H1 (cell line): ENCODE results near the gene RARB. TPM values are rescaled to one million over a fixed set of nuclear protein-coding genes. Genes with fewer than 3 reads are reported as not detected.

ENCODE experiments used
- CTCF ChIA-PET: fragments of 300-600 bp; sonication (Branson Sonifier 250); formaldehyde crosslinking; loops from one replicate; lab custom pipeline; 2021; ENCODE audit not compliant: partially characterized antibody; lab: Charles Lee
- POLR2A ChIA-PET: fragments of 300-600 bp; sonication (Branson Sonifier 250); formaldehyde crosslinking; loops from one replicate; lab custom pipeline; 2021; ENCODE audit warnings: inconsistent platforms; ENCODE audit not compliant: partially characterized antibody; lab: Charles Lee
- DNase-seq, 2 experiments: peaks; one replicate each; pipeline versions ENCODE4 v3.0.0 to v3.0.0-alpha.2; 2010 to 2022; ENCODE audit warnings: low spot score in 2 of 2, low read depth in 1 of 2, mixed read lengths in 1 of 2
- FAIRE-seq: peaks from 2 replicates; lab custom pipeline; 2011; peaks lifted over from hg19 to GRCh38; lab: Jason Lieb, UNC
- H2AFZ ChIP-seq: 2 replicates; pipeline ENCODE4 v1.8.1; 2012; ENCODE audit warnings: low read length, inconsistent platforms
- H2AK5ac ChIP-seq: 2 replicates; pipeline ENCODE4 v1.6.1; 2013; ENCODE audit warnings: low read depth, low read length
- H2BK120ac ChIP-seq: replicated peaks from 2 replicates; pipeline ENCODE3; 2013; ENCODE audit warnings: low read depth, low read length, inconsistent platforms
- H2BK12ac ChIP-seq: 2 replicates; pipeline ENCODE4 v1.6.1; 2013; ENCODE audit warnings: low read depth, low read length
- H2BK15ac ChIP-seq: 2 replicates; pipeline ENCODE4 v1.6.1; 2013; ENCODE audit warnings: low read length
- H2BK20ac ChIP-seq: 2 replicates; pipeline ENCODE4 v1.6.1; 2013; ENCODE audit warnings: low read length
- H2BK5ac ChIP-seq: 2 replicates; pipeline ENCODE4 v1.6.1; 2013; ENCODE audit warnings: low read depth, low read length
- H3K14ac ChIP-seq: 2 replicates; pipeline ENCODE4 v1.6.1; 2013; ENCODE audit warnings: inconsistent platforms; ENCODE audit not compliant: insufficient read length
- H3K18ac ChIP-seq: 2 replicates; pipeline ENCODE4 v1.6.1; 2013; ENCODE audit warnings: low read length; ENCODE audit errors: extremely low read depth
- H3K23ac ChIP-seq: 2 replicates; pipeline ENCODE4 v1.6.1; 2013; ENCODE audit warnings: inconsistent platforms; ENCODE audit not compliant: insufficient read length
- H3K23me2 ChIP-seq: 2 replicates; pipeline ENCODE4 v1.6.1; 2013; ENCODE audit warnings: low read depth, low read length
- H3K27ac ChIP-seq: 2 replicates; pipeline ENCODE4 v1.6.1; 2011; ENCODE audit warnings: low read depth, low read length, inconsistent platforms
- H3K27me3 ChIP-seq, 4 experiments: replicated peaks in 1 of 4; 1 replicate in 1 of 4; 2 replicates in 3 of 4; pipeline versions ENCODE4 v1.6.1 to v1.8.1; 2011 to 2013; ENCODE audit warnings: low read length in 3 of 4, mild to moderate bottlenecking in 3 of 4, inconsistent platforms in 2 of 4, mixed read lengths in 2 of 4, moderate library complexity in 1 of 4; ENCODE audit not compliant: control insufficient read depth in 3 of 4, insufficient read depth in 3 of 4; ENCODE audit errors: extremely low read depth in 1 of 4
- H3K36me3 ChIP-seq, 4 experiments: 2 replicates each; pipeline versions ENCODE4 v1.6.1 to v1.8.1; 2011 to 2013; ENCODE audit warnings: mild to moderate bottlenecking in 4 of 4, low read length in 3 of 4, moderate library complexity in 2 of 4, control low read depth in 1 of 4, inconsistent platforms in 1 of 4; ENCODE audit not compliant: insufficient read depth in 4 of 4, control insufficient read depth in 2 of 4
- H3K4ac ChIP-seq: replicated peaks from 2 replicates; pipeline ENCODE3; 2013; ENCODE audit warnings: low read length, low read depth, mixed read lengths, inconsistent platforms; ENCODE audit not compliant: insufficient read length
- H3K4me1 ChIP-seq, 4 experiments: replicated peaks in 1 of 4; 1 replicate in 1 of 4; 2 replicates in 3 of 4; pipeline versions ENCODE4 v1.6.1 to v1.8.1; 2011 to 2013; ENCODE audit warnings: low read length in 3 of 4, inconsistent platforms in 2 of 4, mixed read lengths in 1 of 4; ENCODE audit not compliant: insufficient read depth in 4 of 4, control insufficient read depth in 3 of 4
- H3K4me2 ChIP-seq, 2 experiments: 2 replicates each; pipeline versions ENCODE4 v1.6.1 to v1.8.1; 2011 to 2013; ENCODE audit warnings: low read depth in 2 of 2, low read length in 2 of 2, control low read depth in 1 of 2, inconsistent platforms in 1 of 2, mild to moderate bottlenecking in 1 of 2; ENCODE audit not compliant: insufficient read depth in 1 of 2
- H3K4me3 ChIP-seq, 4 experiments: fragments of 200-600, 300-600 bp in 1 of 4; sonication (generic), shearing (Covaris generic), sonication (Bioruptor Twin) in 1 of 4; 2 replicates each; pipeline versions ENCODE4 v1.5.1 to v1.8.1; 2011 to 2016; ENCODE audit warnings: low read length in 4 of 4, low read depth in 3 of 4, control low read depth in 2 of 4, inconsistent platforms in 2 of 4, mild to moderate bottlenecking in 2 of 4, mixed read lengths in 1 of 4, moderate library complexity in 1 of 4; ENCODE audit not compliant: insufficient read depth in 2 of 4; ENCODE audit errors: extremely low read depth in 1 of 4
- H3K56ac ChIP-seq: replicated peaks from 2 replicates; pipeline ENCODE3; 2013; ENCODE audit warnings: low read depth, mild to moderate bottlenecking, mixed read lengths, low read length, inconsistent platforms; ENCODE audit not compliant: insufficient read length
- H3K79me1 ChIP-seq: 2 replicates; pipeline ENCODE4 v1.6.1; 2013; ENCODE audit warnings: low read depth, low read length, control low read depth
- H3K79me2 ChIP-seq, 2 experiments: 2 replicates each; pipeline versions ENCODE4 v1.6.1 to v1.8.1; 2012 to 2013; ENCODE audit warnings: low read length in 2 of 2, mild to moderate bottlenecking in 2 of 2, inconsistent platforms in 1 of 2; ENCODE audit not compliant: insufficient read depth in 2 of 2, control insufficient read depth in 1 of 2
- H3K9ac ChIP-seq, 4 experiments: replicated peaks in 1 of 4; 1 replicate in 1 of 4; 2 replicates in 3 of 4; pipeline versions ENCODE4 v1.6.1 to v1.8.1; 2011 to 2013; ENCODE audit warnings: low read depth in 3 of 4, low read length in 3 of 4, control low read depth in 2 of 4, mild to moderate bottlenecking in 2 of 4, moderate library complexity in 2 of 4, inconsistent platforms in 1 of 4; ENCODE audit errors: extremely low read depth in 1 of 4
- H3K9me3 ChIP-seq, 2 experiments: 2 replicates each; pipeline versions ENCODE4 v1.6.1 to v1.8.1; 2012 to 2013; ENCODE audit warnings: mild to moderate bottlenecking in 2 of 2, moderate library complexity in 2 of 2, control low read depth in 1 of 2, inconsistent platforms in 1 of 2, low read depth in 1 of 2, low read length in 1 of 2, mixed read lengths in 1 of 2; ENCODE audit not compliant: insufficient read depth in 2 of 2
- H4K20me1 ChIP-seq, 2 experiments: replicated peaks in 1 of 2; 2 replicates each; pipeline versions ENCODE3 to v1.8.1; 2011 to 2013; ENCODE audit warnings: inconsistent platforms in 2 of 2, low read length in 2 of 2, mild to moderate bottlenecking in 1 of 2; ENCODE audit not compliant: insufficient read depth in 2 of 2, control insufficient read depth in 1 of 2
- H4K5ac ChIP-seq: 2 replicates; pipeline ENCODE4 v1.6.1; 2013; ENCODE audit warnings: low read length, low read depth, mixed read lengths, inconsistent platforms; ENCODE audit not compliant: insufficient read length
- H4K8ac ChIP-seq: 2 replicates; pipeline ENCODE4 v1.8.0; 2013; ENCODE audit warnings: mild to moderate bottlenecking, moderate library complexity, low read length, inconsistent platforms; ENCODE audit not compliant: insufficient read depth; ENCODE audit errors: extremely low read depth
- H4K91ac ChIP-seq: replicated peaks from 2 replicates; pipeline ENCODE3; 2013; ENCODE audit warnings: low read length, mixed read lengths, inconsistent platforms; ENCODE audit not compliant: insufficient read length
- BACH1 ChIP-seq: IDR thresholded peaks from 2 replicates; pipeline ENCODE4 v1.6.1; 2012; ENCODE audit warnings: low read length, improper control_type of control experiment
- CBX5 ChIP-seq: fragments of 300-800, 300-1000 bp; sonication (generic); IDR thresholded peaks from 2 replicates; pipeline ENCODE4 v1.7.1; 2016; ENCODE audit warnings: antibody characterized with exemption, low read length, low read depth
- EZH2 ChIP-seq: fragments of 200-600 bp; sonication (generic); IDR thresholded peaks from 2 replicates; pipeline ENCODE4 v1.7.1; 2012; ENCODE audit warnings: low read depth, mild to moderate bottlenecking, moderate library complexity, low read length, inconsistent platforms; ENCODE audit not compliant: severe bottlenecking
- JUND ChIP-seq: IDR thresholded peaks from 2 replicates; pipeline ENCODE4 v1.6.1; 2011; ENCODE audit warnings: mild to moderate bottlenecking, improper control_type of control experiment, low read length
- NANOG ChIP-seq: IDR thresholded peaks from 2 replicates; pipeline ENCODE4 v1.6.1; 2011; ENCODE audit warnings: low read length, low read depth, mild to moderate bottlenecking, inconsistent platforms; ENCODE audit not compliant: insufficient read depth, poor library complexity, severe bottlenecking
- RAD21 ChIP-seq, 2 experiments: IDR thresholded peaks in 1 of 2; conservative IDR thresholded peaks in 1 of 2; 2 replicates each; pipeline ENCODE4 v1.6.1; 2011; ENCODE audit warnings: low read depth in 2 of 2, low read length in 2 of 2, improper control_type of control experiment in 1 of 2, inconsistent platforms in 1 of 2, mild to moderate bottlenecking in 1 of 2, moderate library complexity in 1 of 2
- RFX5 ChIP-seq: IDR thresholded peaks from 2 replicates; pipeline ENCODE4 v1.6.1; 2011; ENCODE audit warnings: low read depth, low read length, improper control_type of control experiment, borderline replicate concordance
- SAP30 ChIP-seq: fragments of 300-600 bp; sonication (generic); IDR thresholded peaks from 2 replicates; pipeline ENCODE4 v1.7.1; 2012; ENCODE audit warnings: low read length, moderate library complexity, mild to moderate bottlenecking, inconsistent platforms; ENCODE audit not compliant: insufficient read depth, insufficient replicate concordance
- SP4 ChIP-seq: IDR thresholded peaks from 2 replicates; pipeline ENCODE4 v1.6.1; 2012; ENCODE audit warnings: low read length, inconsistent platforms
- SRF ChIP-seq: IDR thresholded peaks from 2 replicates; pipeline ENCODE4 v1.6.1; 2011; ENCODE audit warnings: mild to moderate bottlenecking, low read depth, low read length, moderate library complexity
- TAF1 ChIP-seq: IDR thresholded peaks from 2 replicates; pipeline ENCODE4 v1.6.1; 2011; ENCODE audit warnings: mild to moderate bottlenecking, low read depth, low read length
- TEAD4 ChIP-seq: IDR thresholded peaks from 2 replicates; pipeline ENCODE4 v1.6.1; 2012; ENCODE audit warnings: low read depth, low read length, inconsistent platforms, mixed read lengths
- WGBS, 2 experiments: shearing (Covaris generic) in 1 of 2; methylation state at CpG; one replicate each; pipeline versions ENCODE4 v1.1.6 to v1.1.7; 2013 to 2015; ENCODE audit warnings: low lambda C conversion rate in 2 of 2, mixed read lengths in 2 of 2, inconsistent platforms in 1 of 2, low coverage in 1 of 2, missing lambda C conversion rate in 1 of 2; ENCODE audit not compliant: insufficient replicate concordance in 2 of 2, insufficient coverage in 1 of 2, insufficient read length in 1 of 2; ENCODE audit errors: extremely low coverage in 1 of 2, missing lambda C conversion rate in 1 of 2; 5-methylcytosine and 5-hydroxymethylcytosine counted together
- polyA plus RNA-seq, 7 experiments: library from polyadenylated mRNA; depleted of rRNA in 3 of 7; stranded (reverse) in 5 of 7; unstranded in 2 of 7; fragments of >200 nt in 5 of 7; fragments of 200-250 nt in 2 of 7; gene quantifications; 1 replicate in 5 of 7; 2 replicates in 1 of 7; 4 replicates in 1 of 7; pipeline versions ENCODE4 v1.2.1 to v1.2.3, GENCODE V29; 2011 to 2013; ENCODE audit warnings: missing spikeins in 2 of 7, mixed read lengths in 2 of 7
- total RNA-seq: library from RNA; stranded (reverse); fragmentation: NEBNext Ultra II Directional; extraction: Animal tissue kit (Norgen Biotek cat#: 25700); gene quantifications from 2 replicates; pipeline ENCODE4 v1.2.1, GENCODE V29; 2021

Gene RARB
- total and polyA plus RNA-seq, 2 of the 8 experiments (the other 6 are each of a cell fraction or from before 2014, with no cell fraction given): 0.15 to 0.22 TPM

DNA sequence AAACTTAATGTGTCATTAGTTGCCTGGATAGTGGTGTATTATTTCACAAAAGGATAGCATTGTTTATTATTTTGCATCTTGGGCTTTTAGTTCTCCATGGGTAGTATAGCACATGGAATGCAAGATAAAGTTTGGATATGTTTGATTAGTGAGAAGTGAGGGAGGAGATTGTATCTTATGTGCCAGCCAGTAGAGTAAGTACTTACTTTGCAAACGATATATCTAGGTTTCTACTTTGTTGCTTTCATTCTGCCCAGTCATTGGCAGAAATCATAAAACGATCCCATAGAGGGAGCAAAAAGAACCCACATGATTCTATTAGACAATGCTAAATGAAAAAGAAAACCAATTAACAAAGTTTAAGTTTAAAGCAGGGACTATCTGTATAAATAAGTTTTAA is 105.3 kb downstream of the RARB start:
- no peaks in the 10 kb centered on the region for H3K27me3 ChIP-seq
- no peak overlapping the region for H3K4ac ChIP-seq
- H2AFZ ChIP-seq: no peak overlapping the region
- no peak overlapping the region for H3K56ac ChIP-seq
- POLR2A ChIA-PET: no interaction called here
- H3K9ac ChIP-seq: no peak overlapping the region
- H2AK5ac ChIP-seq: no peak overlapping the region
- H3K79me2 ChIP-seq: no peaks in the 10 kb centered on the region
- H3K79me1 ChIP-seq: no peaks in the 10 kb centered on the region
- H2BK20ac ChIP-seq: no peak overlapping the region
- FAIRE-seq (no peak), DNase-seq (no peak)
- H4K20me1 ChIP-seq: no peaks in the 10 kb centered on the region
- H2BK15ac ChIP-seq: no peak overlapping the region
- no peak overlapping the region for H4K8ac ChIP-seq
- no peak overlapping the region for H3K4me2 ChIP-seq
- H3K23me2 ChIP-seq: no peaks in the 10 kb centered on the region
- 95% methylated on average over 2 of the region's 2 CpGs; no CpG with 5 or more reads in 1 of the 2 experiments for WGBS, 2 experiments
- H2BK120ac ChIP-seq: no peak overlapping the region
- H3K36me3 ChIP-seq: peaks cover 0 to 2% (median 0%) of the 10 kb centered on the region in 4 experiments; a peak in 1 of 8 replicates
- H3K9me3 ChIP-seq: peaks cover 5 to 6% of the 10 kb centered on the region in 2 experiments; a peak in 2 of 4 replicates
- H4K5ac ChIP-seq: no peak overlapping the region
- no peak overlapping the region for H4K91ac ChIP-seq
- no peak overlapping the region for H3K14ac ChIP-seq
- H2BK5ac ChIP-seq: no peak overlapping the region
- H3K18ac ChIP-seq: no peak overlapping the region
- H2BK12ac ChIP-seq: no peak overlapping the region
- no peak overlapping the region for H3K23ac ChIP-seq
- H3K4me3 ChIP-seq: no peak overlapping the region
- no peaks in the 10 kb centered on the region; a peak in 1 of 7 replicates for H3K4me1 ChIP-seq
- no peak overlapping the region for H3K27ac ChIP-seq
- CTCF ChIA-PET: interaction anchor here (0.7 to 2.1 kb wide), 27 partner anchors 8 to 772 kb away, joined by 3 to 23 read pairs (median 4); no protein-coding TSS in a partner anchor
- TF ChIP-seq TEAD4 (no peak), JUND (no peak), SP4 (no peak), RAD21 (IDR thresholded peaks at IDR 0.05 in 1 of 2, conservative IDR thresholded peaks at IDR 0.05 in 1 of 2; ENCODE audit: low read depth in 2 of 2, low read length in 2 of 2) (no peak), RFX5 (no peak), SAP30 (no peak), SRF (no peak), TAF1 (no peak), NANOG (no peak), CBX5 (no peak), EZH2 (no peak), BACH1 (no peak)
